ENCODE measurements around the gene HINFP.

HINFP gene

DNA sequence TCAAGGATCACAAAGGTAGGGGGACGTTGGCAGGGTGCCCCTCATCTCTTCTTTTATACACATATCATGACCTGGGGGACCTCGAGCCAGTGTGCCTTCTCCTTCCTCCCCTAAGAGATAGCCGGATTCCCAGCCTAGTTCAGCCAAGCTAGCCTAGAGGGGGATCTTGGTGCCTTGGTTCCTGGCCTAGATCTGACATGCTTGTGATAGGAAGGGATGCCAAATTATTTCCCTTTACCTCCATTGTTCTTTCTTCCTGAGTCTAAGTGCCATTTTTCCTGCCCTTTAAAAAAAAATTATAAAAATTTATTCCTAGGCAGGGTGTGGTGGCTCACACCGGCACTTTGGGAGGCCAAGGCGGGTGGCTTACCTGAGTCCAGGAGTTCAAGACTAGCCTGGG is 7.0 kb upstream of the HINFP start:
- TF ChIP-seq NFIC (IDR thresholded peaks at IDR 0.05) (no peak), TAF1 (IDR thresholded peaks at IDR 0.05; ENCODE audit: low read depth) (no peak), EGR1 (IDR thresholded peaks at IDR 0.05) (no peak), YY1 (IDR thresholded peaks at IDR 0.05; ENCODE audit: low read depth) (no peak), RAD21 (IDR thresholded peaks at IDR 0.05; ENCODE audit: low read depth) (no peak), ZBTB7A (IDR thresholded peaks at IDR 0.05; ENCODE audit: low read depth) (no peak), TEAD4 (IDR thresholded peaks at IDR 0.05) (no peak), CREB1 (IDR thresholded peaks at IDR 0.05; ENCODE audit: low read depth) (no peak), EP300 (IDR thresholded peaks at IDR 0.05; ENCODE audit: borderline replicate concordance) (no peak), USF1 (IDR thresholded peaks at IDR 0.05) (no peak), CEBPB (IDR thresholded peaks at IDR 0.05) (no peak), TCF12 (IDR thresholded peaks at IDR 0.05; ENCODE audit: low read depth) (no peak)
- TF ChIP-seq, protein P1, sequence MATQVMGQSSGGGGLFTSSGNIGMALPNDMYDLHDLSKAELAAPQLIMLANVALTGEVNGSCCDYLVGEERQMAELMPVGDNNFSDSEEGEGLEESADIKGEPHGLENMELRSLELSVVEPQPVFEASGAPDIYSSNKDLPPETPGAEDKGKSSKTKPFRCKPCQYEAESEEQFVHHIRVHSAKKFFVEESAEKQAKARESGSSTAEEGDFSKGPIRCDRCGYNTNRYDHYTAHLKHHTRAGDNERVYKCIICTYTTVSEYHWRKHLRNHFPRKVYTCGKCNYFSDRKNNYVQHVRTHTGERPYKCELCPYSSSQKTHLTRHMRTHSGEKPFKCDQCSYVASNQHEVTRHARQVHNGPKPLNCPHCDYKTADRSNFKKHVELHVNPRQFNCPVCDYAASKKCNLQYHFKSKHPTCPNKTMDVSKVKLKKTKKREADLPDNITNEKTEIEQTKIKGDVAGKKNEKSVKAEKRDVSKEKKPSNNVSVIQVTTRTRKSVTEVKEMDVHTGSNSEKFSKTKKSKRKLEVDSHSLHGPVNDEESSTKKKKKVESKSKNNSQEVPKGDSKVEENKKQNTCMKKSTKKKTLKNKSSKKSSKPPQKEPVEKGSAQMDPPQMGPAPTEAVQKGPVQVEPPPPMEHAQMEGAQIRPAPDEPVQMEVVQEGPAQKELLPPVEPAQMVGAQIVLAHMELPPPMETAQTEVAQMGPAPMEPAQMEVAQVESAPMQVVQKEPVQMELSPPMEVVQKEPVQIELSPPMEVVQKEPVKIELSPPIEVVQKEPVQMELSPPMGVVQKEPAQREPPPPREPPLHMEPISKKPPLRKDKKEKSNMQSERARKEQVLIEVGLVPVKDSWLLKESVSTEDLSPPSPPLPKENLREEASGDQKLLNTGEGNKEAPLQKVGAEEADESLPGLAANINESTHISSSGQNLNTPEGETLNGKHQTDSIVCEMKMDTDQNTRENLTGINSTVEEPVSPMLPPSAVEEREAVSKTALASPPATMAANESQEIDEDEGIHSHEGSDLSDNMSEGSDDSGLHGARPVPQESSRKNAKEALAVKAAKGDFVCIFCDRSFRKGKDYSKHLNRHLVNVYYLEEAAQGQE (IDR thresholded peaks at IDR 0.05; ENCODE audit: low read depth), result no peak
- TF ChIP-seq, protein P2, sequence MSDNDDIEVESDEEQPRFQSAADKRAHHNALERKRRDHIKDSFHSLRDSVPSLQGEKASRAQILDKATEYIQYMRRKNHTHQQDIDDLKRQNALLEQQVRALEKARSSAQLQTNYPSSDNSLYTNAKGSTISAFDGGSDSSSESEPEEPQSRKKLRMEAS (IDR thresholded peaks at IDR 0.05), result no peak

DNA sequence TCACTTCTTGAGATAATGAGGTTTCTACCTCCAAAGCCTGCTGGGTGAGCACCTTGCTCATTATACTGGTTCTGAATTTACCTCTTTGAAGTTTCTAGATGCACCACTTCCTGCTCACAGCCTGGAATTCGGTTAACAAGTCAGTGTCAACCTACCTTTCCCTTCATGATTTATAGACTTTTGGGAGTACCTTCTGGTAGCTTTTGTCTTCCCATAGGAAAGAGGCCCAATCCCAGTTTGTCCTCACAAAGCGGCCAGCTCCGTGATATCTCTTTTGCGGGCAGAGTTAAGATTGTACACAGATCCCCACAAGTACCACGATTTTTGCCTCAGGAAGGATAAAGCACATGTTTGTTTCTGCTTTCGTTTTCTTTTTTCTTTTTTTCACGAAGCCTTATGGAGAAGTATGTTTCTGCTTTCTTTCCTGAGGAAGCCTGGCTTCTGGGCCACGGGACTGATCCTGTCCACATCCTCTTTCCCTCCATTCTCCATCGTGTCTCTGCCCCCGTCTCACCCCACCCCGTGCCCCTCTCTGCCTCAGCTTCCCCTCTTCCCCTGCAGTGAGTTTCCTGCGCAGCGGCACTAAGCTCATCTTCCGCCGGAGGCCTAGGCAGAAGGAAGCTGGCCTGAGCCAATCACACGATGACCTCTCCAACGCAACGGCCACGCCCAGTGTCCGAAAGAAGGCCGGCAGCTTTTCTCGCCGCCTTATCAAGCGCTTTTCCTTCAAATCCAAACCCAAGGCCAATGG is 5.7 kb upstream of the HINFP start:
- no peak for TF ChIP-seq ZBTB7A (IDR thresholded peaks at IDR 0.05; ENCODE audit: low read depth)
- no peak for TF ChIP-seq CEBPB (IDR thresholded peaks at IDR 0.05)
- TF ChIP-seq EP300 (IDR thresholded peaks at IDR 0.05; ENCODE audit: borderline replicate concordance), result no peak
- no peak for TF ChIP-seq TCF12 (IDR thresholded peaks at IDR 0.05; ENCODE audit: low read depth)
- no peak for TF ChIP-seq TEAD4 (IDR thresholded peaks at IDR 0.05)
- no peak for TF ChIP-seq TAF1 (IDR thresholded peaks at IDR 0.05; ENCODE audit: low read depth)
- TF ChIP-seq, protein P1 (IDR thresholded peaks at IDR 0.05; ENCODE audit: low read depth), result no peak
- no peak for TF ChIP-seq EGR1 (IDR thresholded peaks at IDR 0.05)
- no peak for TF ChIP-seq RAD21 (IDR thresholded peaks at IDR 0.05; ENCODE audit: low read depth)
- TF ChIP-seq, protein P2 (IDR thresholded peaks at IDR 0.05), result no peak
- TF ChIP-seq YY1 (IDR thresholded peaks at IDR 0.05; ENCODE audit: low read depth), result no peak
- no peak for TF ChIP-seq CREB1 (IDR thresholded peaks at IDR 0.05; ENCODE audit: low read depth)
- TF ChIP-seq USF1 (IDR thresholded peaks at IDR 0.05), result no peak
- no peak for TF ChIP-seq NFIC (IDR thresholded peaks at IDR 0.05)
- no peak for TF ChIP-seq FOXM1 (IDR thresholded peaks at IDR 0.05; ENCODE audit: borderline replicate concordance, low read depth)

GRCh38 chr11:119116235-119116594 is 5.2 kb upstream of the HINFP start:
- TF ChIP-seq TCF12 (IDR thresholded peaks at IDR 0.05; ENCODE audit: low read depth) (no peak), ZBTB7A (IDR thresholded peaks at IDR 0.05; ENCODE audit: low read depth) (no peak), EP300 (IDR thresholded peaks at IDR 0.05; ENCODE audit: borderline replicate concordance) (no peak), YY1 (IDR thresholded peaks at IDR 0.05; ENCODE audit: low read depth) (no peak), EGR1 (IDR thresholded peaks at IDR 0.05) (no peak), CREB1 (IDR thresholded peaks at IDR 0.05; ENCODE audit: low read depth) (no peak), TAF1 (IDR thresholded peaks at IDR 0.05; ENCODE audit: low read depth) (no peak)
- TF ChIP-seq, protein P2 (IDR thresholded peaks at IDR 0.05), result no peak
- TF ChIP-seq, protein P1 (IDR thresholded peaks at IDR 0.05; ENCODE audit: low read depth), result no peak

DNA sequence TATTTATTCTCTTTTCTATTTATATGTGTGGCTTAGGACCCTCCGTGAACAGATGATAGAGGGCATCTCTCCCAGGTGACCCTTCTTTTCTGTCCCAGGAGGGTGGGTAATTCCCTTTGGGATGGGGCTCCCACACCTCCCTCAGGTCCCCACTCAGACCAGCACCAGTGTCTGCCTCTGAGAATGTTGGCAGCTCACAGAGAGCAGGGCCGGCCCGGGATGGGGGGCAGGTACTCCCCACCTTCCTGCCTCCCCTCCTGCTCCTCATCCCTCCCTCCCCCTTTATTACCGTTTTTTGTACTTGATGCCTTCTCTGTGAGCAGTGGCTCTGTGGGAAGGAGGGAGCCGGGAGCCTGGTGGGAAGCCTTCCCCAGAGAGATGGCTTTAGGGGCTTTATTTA is 4.8 kb upstream of the HINFP start:
- no peak for TF ChIP-seq USF1 (IDR thresholded peaks at IDR 0.05)
- TF ChIP-seq NFIC (IDR thresholded peaks at IDR 0.05), result no peak
- TF ChIP-seq TEAD4 (IDR thresholded peaks at IDR 0.05), result no peak
- TF ChIP-seq ZBTB7A (IDR thresholded peaks at IDR 0.05; ENCODE audit: low read depth), result no peak
- TF ChIP-seq RAD21 (IDR thresholded peaks at IDR 0.05; ENCODE audit: low read depth), result no peak
- no peak for TF ChIP-seq FOXM1 (IDR thresholded peaks at IDR 0.05; ENCODE audit: borderline replicate concordance, low read depth)
- no peak for TF ChIP-seq EP300 (IDR thresholded peaks at IDR 0.05; ENCODE audit: borderline replicate concordance)
- no peak for TF ChIP-seq TAF1 (IDR thresholded peaks at IDR 0.05; ENCODE audit: low read depth)
- TF ChIP-seq CREB1 (IDR thresholded peaks at IDR 0.05; ENCODE audit: low read depth), result no peak
